MCF 10A (cell line): ENCODE measurements around the gene ACTN4. TPM values are rescaled to one million over a fixed set of nuclear protein-coding genes. Genes with fewer than 3 reads are reported as not detected.

ENCODE experiments used
- BruUV-seq: library from RNA; stranded (reverse); fragments of 400-500 nt; replicated peaks from 2 replicates; lab custom pipeline; 2021; lab: Mats Ljungman, UMichigan
- CTCF ChIA-PET: fragments of 300-600 bp; sonication (Branson Sonifier 250); formaldehyde crosslinking; extraction: SDS; loops from one replicate; lab custom pipeline; 2021; ENCODE audit warnings: antibody characterized with exemption, inconsistent platforms; lab: Yijun Ruan, JAX
- POLR2A ChIA-PET: fragments of 300-600, 350-650 bp; sonication (Branson Sonifier 250); formaldehyde crosslinking; extraction: SDS; loops from one replicate; lab custom pipeline; 2020; ENCODE audit warnings: antibody characterized with exemption, inconsistent platforms; lab: Yijun Ruan, JAX
- DNase-seq: peaks from one replicate; pipeline ENCODE4 v3.0.0-alpha.2; 2018; ENCODE audit not compliant: unreplicated experiment
- H3K27ac Mint-ChIP-seq: one replicate; pipeline ENCODE4 v1.8.0; 2022; ENCODE audit warnings: mild to moderate bottlenecking, low read depth, mixed read lengths; ENCODE audit not compliant: unreplicated experiment
- H3K27me3 Mint-ChIP-seq: one replicate; pipeline ENCODE4 v1.8.0; 2022; ENCODE audit warnings: mixed read lengths; ENCODE audit not compliant: insufficient read depth, unreplicated experiment
- H3K36me3 Mint-ChIP-seq: one replicate; pipeline ENCODE4 v1.8.0; 2022; ENCODE audit warnings: mild to moderate bottlenecking, moderate library complexity, mixed read lengths; ENCODE audit not compliant: insufficient read depth, unreplicated experiment
- H3K4me1 Mint-ChIP-seq: one replicate; pipeline ENCODE4 v1.8.0; 2022; ENCODE audit warnings: mixed read lengths; ENCODE audit not compliant: insufficient read depth, unreplicated experiment
- H3K4me3 Mint-ChIP-seq: one replicate; pipeline ENCODE4 v1.8.0; 2022; ENCODE audit warnings: mild to moderate bottlenecking, moderate library complexity, mixed read lengths; ENCODE audit not compliant: unreplicated experiment
- H3K9me3 Mint-ChIP-seq: one replicate; pipeline ENCODE4 v1.8.0; 2022; ENCODE audit warnings: mixed read lengths; ENCODE audit not compliant: unreplicated experiment
- intact Hi-C: fragments of 100-400 bp; cut with micrococcal nuclease; formaldehyde crosslinking; loops from 2 replicates; pipeline ENCODE4 v1.14.1; 2022
- total RNA-seq: library from RNA; stranded (reverse); gene quantifications from 2 replicates; pipeline ENCODE4 v1.2.3, GENCODE V29; 2022
- TF ChIP-seq, protein P1 (sequence below): fragments of 200-600 bp; IDR thresholded peaks from one replicate; pipeline ENCODE4 v1.8.0; 2022; ENCODE audit warnings: antibody characterized with exemption, mild to moderate bottlenecking; ENCODE audit not compliant: unreplicated experiment

ACTN4 gene
- total RNA-seq, 1 experiment from 2014 or later: 300 TPM

DNA sequence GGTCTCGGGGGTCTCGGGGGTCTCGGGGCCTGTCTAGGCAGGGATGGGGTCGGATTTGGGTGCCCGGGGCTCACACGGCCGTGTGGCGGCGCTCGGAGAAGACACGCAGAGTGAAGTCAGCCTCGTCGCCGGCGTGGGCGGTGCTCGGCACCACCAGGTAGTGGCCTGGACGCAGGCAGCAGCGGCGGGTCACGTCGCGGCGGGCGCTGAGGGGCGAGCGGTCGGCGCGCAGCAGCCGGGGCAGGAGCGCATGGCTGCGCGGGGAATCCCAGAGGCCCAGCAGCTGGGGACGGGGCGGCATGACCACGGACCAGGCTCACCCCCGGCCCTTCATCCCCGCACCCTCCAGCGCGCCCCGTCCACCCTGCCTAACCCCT, 88.6 kb downstream of the ACTN4 start:
- H3K4me1 Mint-ChIP-seq: peaks cover 27% of the 10 kb centered on the region
- no peaks in the 10 kb centered on the region for H3K27me3 Mint-ChIP-seq
- TF ChIP-seq, protein P1, sequence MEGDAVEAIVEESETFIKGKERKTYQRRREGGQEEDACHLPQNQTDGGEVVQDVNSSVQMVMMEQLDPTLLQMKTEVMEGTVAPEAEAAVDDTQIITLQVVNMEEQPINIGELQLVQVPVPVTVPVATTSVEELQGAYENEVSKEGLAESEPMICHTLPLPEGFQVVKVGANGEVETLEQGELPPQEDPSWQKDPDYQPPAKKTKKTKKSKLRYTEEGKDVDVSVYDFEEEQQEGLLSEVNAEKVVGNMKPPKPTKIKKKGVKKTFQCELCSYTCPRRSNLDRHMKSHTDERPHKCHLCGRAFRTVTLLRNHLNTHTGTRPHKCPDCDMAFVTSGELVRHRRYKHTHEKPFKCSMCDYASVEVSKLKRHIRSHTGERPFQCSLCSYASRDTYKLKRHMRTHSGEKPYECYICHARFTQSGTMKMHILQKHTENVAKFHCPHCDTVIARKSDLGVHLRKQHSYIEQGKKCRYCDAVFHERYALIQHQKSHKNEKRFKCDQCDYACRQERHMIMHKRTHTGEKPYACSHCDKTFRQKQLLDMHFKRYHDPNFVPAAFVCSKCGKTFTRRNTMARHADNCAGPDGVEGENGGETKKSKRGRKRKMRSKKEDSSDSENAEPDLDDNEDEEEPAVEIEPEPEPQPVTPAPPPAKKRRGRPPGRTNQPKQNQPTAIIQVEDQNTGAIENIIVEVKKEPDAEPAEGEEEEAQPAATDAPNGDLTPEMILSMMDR: no peak
- no peak overlapping the region for H3K4me3 Mint-ChIP-seq
- ChIA-PET POLR2A (no interaction called here), CTCF (no interaction called here)
- H3K27ac Mint-ChIP-seq: no peak overlapping the region
- H3K36me3 Mint-ChIP-seq: peaks cover 29% of the 10 kb centered on the region
- no peaks in the 10 kb centered on the region for H3K9me3 Mint-ChIP-seq
- intact Hi-C loops: no loop called here
- no TSS peak for BruUV-seq
- DNase-seq: no peak

DNA sequence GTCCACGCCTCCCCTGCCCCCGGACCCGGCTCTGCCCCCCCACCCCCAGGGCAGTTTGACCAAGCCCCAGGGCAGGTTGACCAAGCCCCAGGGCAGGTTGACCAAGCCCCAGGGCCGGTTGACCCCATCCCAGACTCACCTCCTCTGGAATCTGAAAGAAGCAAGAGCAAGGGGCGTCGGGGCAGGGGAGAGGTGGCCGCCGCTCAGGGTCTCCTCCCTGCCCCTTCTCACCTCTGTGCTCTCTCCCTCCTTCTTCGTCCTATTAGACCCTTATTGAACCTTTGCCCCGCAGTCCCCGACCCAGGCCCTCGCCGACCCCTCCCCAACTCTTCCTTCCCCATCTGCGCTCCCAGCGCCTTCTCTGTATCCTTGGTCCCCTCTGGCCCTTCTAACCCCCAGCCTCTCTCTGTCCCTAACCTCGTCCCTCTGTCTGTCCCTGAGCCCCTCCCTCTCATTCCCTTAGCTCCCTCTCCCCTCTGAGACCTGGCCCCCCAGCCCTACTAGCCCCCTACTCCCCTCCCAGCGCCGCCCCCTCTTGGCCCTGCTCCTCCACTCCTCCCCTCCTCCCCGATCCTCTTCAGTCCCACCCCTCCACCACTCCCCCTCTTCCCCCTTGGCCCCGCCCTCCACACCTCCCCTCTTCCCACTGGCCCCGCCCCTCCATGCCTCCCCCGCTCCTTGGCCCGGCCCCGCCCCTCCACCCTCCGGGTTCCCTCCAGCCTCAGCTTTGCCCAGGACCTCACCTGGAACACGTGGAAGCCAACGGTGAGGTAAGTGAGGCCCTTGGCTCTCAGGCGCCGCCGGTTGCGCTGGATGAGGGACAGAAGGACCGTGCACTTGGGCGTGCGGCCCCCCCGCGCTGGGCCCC, 89.2 kb downstream of the ACTN4 start:
- peaks cover 25% of the 10 kb centered on the region for H3K4me1 Mint-ChIP-seq
- intact Hi-C loops: no loop called here
- no TSS peak for BruUV-seq
- H3K27ac Mint-ChIP-seq: no peak overlapping the region
- TF ChIP-seq, protein P1: no peak
- H3K9me3 Mint-ChIP-seq: no peaks in the 10 kb centered on the region
- H3K36me3 Mint-ChIP-seq: peaks cover 25% of the 10 kb centered on the region
- CTCF ChIA-PET: no interaction called here
- no peaks in the 10 kb centered on the region for H3K27me3 Mint-ChIP-seq
- POLR2A ChIA-PET: no interaction called here
- H3K4me3 Mint-ChIP-seq: peak overlapping the region; percentile 30
- DNase-seq: peak; percentile 26

- Mint-ChIP-seq H3K4me3 (no peak overlapping the region), H3K27ac (no peak overlapping the region), H3K9me3 (no peaks in the 10 kb centered on the region), H3K27me3 (no peaks in the 10 kb centered on the region), H3K36me3 (peaks cover 20% of the 10 kb centered on the region), H3K4me1 (peaks cover 18% of the 10 kb centered on the region)
- TF ChIP-seq, protein P1: no peak
- no peak for DNase-seq
- intact Hi-C loops: no loop called here
- ChIA-PET POLR2A (no interaction called here), CTCF (no interaction called here)
- no TSS peak for BruUV-seq
Observed at GRCh38 chr19:38737281-38737865, 89.9 kb downstream of the ACTN4 start.

DNA sequence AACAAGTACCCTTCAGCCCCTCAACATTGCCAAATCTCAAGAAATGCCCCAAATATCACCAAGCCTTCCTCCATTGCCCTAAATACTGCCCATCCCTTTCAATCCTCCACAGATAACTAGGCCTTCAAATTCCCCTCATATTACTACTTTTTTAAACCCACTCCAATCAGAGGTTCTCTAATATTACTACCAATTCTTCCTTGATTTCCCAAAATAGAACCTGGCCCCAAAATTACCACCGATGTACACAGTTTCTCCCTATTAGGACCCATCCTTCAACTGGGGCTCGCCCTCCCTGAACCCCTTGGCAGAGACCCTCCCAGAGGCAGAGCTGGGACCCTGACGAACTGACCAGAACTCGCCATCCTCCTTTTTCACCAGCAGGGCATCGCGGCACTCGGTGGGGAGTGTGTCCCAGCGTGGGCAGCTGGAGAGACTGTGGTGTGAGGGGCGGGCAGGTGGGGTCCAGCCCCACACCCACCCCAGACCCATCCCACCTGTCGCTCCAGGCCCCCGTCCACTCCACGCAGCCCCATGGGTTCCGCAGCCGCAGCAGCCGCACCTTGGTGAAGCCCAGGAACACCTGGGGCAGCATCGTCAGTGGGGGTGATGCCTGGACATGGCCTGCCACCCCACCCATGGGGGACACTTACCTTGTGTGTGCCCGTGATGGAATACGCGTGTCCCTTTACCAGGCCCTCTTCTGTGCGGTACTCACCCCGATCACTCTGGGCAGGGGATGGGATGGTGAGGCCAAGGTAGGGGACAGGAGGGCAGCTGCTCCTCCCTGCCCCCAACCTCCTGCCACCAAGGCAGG, 90.7 kb downstream of the ACTN4 start:
- no peaks in the 10 kb centered on the region for H3K9me3 Mint-ChIP-seq
- no TSS peak for BruUV-seq
- intact Hi-C loops: no loop called here
- H3K36me3 Mint-ChIP-seq: peaks cover 18% of the 10 kb centered on the region
- H3K4me1 Mint-ChIP-seq: peaks cover 10% of the 10 kb centered on the region
- H3K4me3 Mint-ChIP-seq: no peak overlapping the region
- no peaks in the 10 kb centered on the region for H3K27me3 Mint-ChIP-seq
- TF ChIP-seq, protein P1: no peak
- no peak for DNase-seq
- no peak overlapping the region for H3K27ac Mint-ChIP-seq
- POLR2A ChIA-PET: no interaction called here
- CTCF ChIA-PET: no interaction called here
